HL-60 (cell line): ENCODE results near the gene DGAT2L6.

Experiments
- CTCF ChIP-seq: IDR thresholded peaks from one replicate; pipeline ENCODE4 v1.5.1; 2011; ENCODE audit warnings: low read length, control low read depth, inconsistent platforms; ENCODE audit not compliant: insufficient read depth
- GABPA ChIP-seq: IDR thresholded peaks from 2 replicates; pipeline ENCODE4 v1.6.1; 2012; ENCODE audit warnings: low read depth
- POLR2AphosphoS5 ChIP-seq: IDR thresholded peaks from 2 replicates; pipeline ENCODE4 v1.6.1; 2012; ENCODE audit warnings: low read depth
- TF ChIP-seq, protein P1 (sequence below): IDR thresholded peaks from 2 replicates; pipeline ENCODE4 v1.6.1; 2012; ENCODE audit warnings: low read depth; ENCODE audit not compliant: insufficient replicate concordance

DNA sequence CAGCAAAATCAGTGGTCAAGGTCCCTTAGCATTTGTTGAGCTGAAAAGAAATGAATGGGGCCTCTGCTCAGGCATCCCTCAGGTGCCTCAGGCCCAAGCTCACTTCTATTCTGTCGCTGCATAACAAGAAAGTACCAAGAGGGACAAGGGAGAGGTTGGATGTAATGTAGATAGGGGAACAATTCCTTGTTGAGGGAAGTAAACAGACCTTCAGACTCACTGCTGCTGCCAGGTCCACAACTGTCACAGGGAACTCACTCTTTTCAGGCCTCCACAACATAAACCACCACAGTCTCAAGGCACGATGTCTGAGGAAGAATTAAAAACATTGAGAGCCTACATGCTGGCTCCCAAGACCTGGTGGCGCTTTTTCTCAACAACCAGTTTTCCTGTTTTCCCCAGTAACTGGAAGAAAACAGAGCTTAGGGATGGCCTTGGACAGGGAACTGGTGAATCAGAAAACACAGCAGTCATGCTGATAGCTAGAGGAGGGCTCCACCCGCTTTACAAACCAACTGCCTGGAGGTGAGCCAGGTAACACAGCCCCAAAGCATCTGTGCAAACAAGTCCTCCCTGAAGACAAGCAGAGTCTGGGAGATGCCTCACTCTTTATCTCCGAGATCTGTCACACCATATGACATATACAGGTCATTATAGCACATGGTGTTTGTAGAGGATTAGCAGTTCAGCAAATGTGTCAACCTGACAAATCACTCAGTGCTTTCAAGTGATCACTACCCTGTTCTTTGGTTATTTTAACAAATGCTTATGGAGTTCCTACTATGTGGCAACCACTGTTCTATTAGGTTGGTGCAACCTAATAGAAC, 42.9 kb downstream of the DGAT2L6 start:
- no peak for TF ChIP-seq POLR2AphosphoS5
- TF ChIP-seq, protein P1, sequence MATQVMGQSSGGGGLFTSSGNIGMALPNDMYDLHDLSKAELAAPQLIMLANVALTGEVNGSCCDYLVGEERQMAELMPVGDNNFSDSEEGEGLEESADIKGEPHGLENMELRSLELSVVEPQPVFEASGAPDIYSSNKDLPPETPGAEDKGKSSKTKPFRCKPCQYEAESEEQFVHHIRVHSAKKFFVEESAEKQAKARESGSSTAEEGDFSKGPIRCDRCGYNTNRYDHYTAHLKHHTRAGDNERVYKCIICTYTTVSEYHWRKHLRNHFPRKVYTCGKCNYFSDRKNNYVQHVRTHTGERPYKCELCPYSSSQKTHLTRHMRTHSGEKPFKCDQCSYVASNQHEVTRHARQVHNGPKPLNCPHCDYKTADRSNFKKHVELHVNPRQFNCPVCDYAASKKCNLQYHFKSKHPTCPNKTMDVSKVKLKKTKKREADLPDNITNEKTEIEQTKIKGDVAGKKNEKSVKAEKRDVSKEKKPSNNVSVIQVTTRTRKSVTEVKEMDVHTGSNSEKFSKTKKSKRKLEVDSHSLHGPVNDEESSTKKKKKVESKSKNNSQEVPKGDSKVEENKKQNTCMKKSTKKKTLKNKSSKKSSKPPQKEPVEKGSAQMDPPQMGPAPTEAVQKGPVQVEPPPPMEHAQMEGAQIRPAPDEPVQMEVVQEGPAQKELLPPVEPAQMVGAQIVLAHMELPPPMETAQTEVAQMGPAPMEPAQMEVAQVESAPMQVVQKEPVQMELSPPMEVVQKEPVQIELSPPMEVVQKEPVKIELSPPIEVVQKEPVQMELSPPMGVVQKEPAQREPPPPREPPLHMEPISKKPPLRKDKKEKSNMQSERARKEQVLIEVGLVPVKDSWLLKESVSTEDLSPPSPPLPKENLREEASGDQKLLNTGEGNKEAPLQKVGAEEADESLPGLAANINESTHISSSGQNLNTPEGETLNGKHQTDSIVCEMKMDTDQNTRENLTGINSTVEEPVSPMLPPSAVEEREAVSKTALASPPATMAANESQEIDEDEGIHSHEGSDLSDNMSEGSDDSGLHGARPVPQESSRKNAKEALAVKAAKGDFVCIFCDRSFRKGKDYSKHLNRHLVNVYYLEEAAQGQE = no peak
- no peak for TF ChIP-seq CTCF
- no peak for TF ChIP-seq GABPA
